Stimulated activated CD8-positive, alpha-beta memory T cell treated with anti-CD3 and anti-CD28 coated beads, Interleukin-15, amount 100 ng/mL, for 4 hours (primary cell): ENCODE results near the gene EIF4G3.
"Not testable (repeated sequence)": the region's sequence is repeated elsewhere in the genome, so short reads cannot be mapped to it uniquely, and the experiment has no call there.

Experiments
- DNase-seq, 2 donors: peaks; one replicate each; pipeline ENCODE4 v3.0.0-alpha.2; 2020; ENCODE audit warnings: low read depth in 2 of 2

Gene EIF4G3

GRCh38 chr1:21030181-21030580 is 146.5 kb downstream of the EIF4G3 start:
- no peak for DNase-seq

- no peak for DNase-seq
Measured at GRCh38 chr1:21028520-21029145, 148.1 kb downstream of the EIF4G3 start.

GRCh38 chr1:21027805-21028204 is 148.9 kb downstream of the EIF4G3 start:
- no peak for DNase-seq

- DNase-seq = no peak
Measured at GRCh38 chr1:21024918-21025317, 151.8 kb downstream of the EIF4G3 start.

- DNase-seq = not testable (repeated sequence)
Measured at GRCh38 chr1:21024136-21024896, 152.4 kb downstream of the EIF4G3 start.

- DNase-seq = peak in 1 of 2 donors; percentile 17
Measured at GRCh38 chr1:21022279-21023040, 154.2 kb downstream of the EIF4G3 start.

- DNase-seq = no peak
Measured at GRCh38 chr1:21021311-21021710, 155.4 kb downstream of the EIF4G3 start.

- no peak for DNase-seq
Measured at GRCh38 chr1:21020151-21020550, 156.5 kb downstream of the EIF4G3 start.

- no peak for DNase-seq
Measured at GRCh38 chr1:21018673-21019072, 158.0 kb downstream of the EIF4G3 start.

- no peak for DNase-seq
Measured at GRCh38 chr1:21013510-21013909, 163.2 kb downstream of the EIF4G3 start.

- no peak for DNase-seq
Measured at GRCh38 chr1:21012937-21013336, 163.8 kb downstream of the EIF4G3 start.

GRCh38 chr1:21007876-21008275 is 168.8 kb downstream of the EIF4G3 start:
- DNase-seq = no peak

- DNase-seq = no peak
Measured at GRCh38 chr1:21005466-21006239, 171.0 kb downstream of the EIF4G3 start.

- no peak for DNase-seq
Measured at GRCh38 chr1:21003281-21004045, 173.2 kb downstream of the EIF4G3 start.

GRCh38 chr1:21001042-21001441 is 175.7 kb downstream of the EIF4G3 start:
- no peak for DNase-seq

GRCh38 chr1:21000245-21000594 is 176.5 kb downstream of the EIF4G3 start:
- DNase-seq = no peak

GRCh38 chr1:20999525-21000244 is 177.0 kb downstream of the EIF4G3 start:
- DNase-seq = no peak

- DNase-seq = no peak
Measured at GRCh38 chr1:20998826-20999225, 177.9 kb downstream of the EIF4G3 start.

- no peak for DNase-seq
Measured at GRCh38 chr1:20997602-20998224, 179.0 kb downstream of the EIF4G3 start.

GRCh38 chr1:20996554-20996953 is 180.1 kb downstream of the EIF4G3 start:
- no peak for DNase-seq
